ENCODE data around the gene GNAO1. TPM values are rescaled to one million over a fixed set of nuclear protein-coding genes. Genes with fewer than 3 reads are reported as not detected.
"Not testable (repeated sequence)": the region's sequence is repeated elsewhere in the genome, so short reads cannot be mapped to it uniquely, and the experiment has no call there.

Gene GNAO1
- total RNA-seq, 1 experiment from 2014 or later: 5.8 TPM

DNA sequence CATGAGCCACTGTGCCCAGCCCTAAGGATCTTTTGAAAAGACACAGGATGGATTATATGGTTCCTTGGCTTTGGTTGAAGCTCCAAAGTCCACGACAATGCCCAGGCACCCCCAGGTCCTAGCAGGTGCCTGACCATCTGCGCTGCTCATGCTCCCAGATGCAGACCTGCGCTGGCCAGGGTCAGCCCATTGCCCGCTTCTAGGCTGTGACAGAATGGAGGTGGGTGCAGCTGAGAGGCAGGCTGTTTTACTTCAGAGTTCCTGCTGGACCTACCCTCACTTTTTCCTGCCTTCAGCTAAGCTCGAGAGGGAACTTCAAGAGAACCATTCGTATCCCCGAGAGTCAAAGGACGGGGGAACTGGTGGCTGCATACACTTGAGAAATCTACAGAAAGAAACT lies 173.6 kb downstream of the GNAO1 start:
- DNase-seq (ENCODE audit: low read depth): no peak

DNA sequence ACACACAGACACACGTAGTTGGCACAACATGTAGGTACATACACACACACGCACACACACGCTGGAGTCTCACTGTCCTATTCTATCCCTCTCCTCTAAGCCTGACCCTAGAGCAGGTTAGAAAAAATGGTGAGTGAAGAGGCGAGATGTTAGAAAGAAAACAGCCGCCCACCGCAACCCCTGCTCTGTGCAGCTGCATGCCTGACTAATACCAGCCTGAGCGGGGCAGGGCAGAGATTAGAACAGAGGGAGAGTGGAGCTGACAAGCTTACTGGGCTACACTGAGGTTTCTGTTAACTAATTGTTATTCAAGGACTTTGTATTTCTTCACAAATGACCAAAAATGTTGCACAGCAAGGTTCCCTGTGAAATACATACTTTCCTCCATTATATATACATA lies 174.3 kb downstream of the GNAO1 start:
- no peak for DNase-seq (ENCODE audit: low read depth)

- no peak for DNase-seq (ENCODE audit: low read depth)
Measured at GRCh38 chr16:56366945-56367344, 175.7 kb downstream of the GNAO1 start.

GRCh38 chr16:56367764-56368163 lies 176.5 kb downstream of the GNAO1 start:
- no peak for DNase-seq (ENCODE audit: low read depth)

DNA sequence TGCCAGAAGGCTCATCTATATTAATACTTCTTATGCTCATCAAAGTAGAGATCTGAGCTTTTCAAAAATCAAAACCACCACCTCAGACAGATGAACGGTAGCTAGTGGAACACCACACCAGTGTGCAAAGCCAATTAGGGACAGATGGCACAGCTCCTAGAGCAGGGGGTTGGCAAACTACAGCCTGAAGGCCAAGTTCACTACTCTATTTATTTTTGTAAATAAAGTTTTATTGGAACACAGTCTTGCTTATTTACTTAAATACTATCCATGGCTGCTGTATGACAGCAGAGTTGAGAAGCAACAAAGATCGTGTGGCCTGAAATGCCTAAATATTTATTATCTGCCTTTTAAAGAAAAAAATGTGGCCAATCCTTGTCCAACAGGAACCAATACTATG lies 177.3 kb downstream of the GNAO1 start:
- no peak for DNase-seq (ENCODE audit: low read depth)

DNA sequence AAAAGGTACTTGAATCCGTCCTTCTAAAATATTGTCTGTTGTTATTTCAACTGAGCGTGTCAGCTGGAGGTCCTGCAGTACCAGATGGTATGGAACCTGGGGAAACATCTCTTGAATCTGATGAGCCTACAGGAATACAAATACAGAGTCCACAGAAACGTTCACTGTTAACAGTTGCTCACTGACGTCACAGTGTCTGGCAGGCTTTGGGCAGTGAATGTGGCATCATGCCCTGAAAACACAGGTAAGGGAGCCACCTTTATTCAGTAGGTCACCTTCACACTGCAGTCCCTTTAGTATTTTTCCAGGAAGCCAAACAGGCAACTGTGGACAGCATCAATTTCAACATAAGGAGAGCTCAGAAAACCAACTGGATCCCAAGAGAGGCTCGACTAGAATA lies 177.9 kb downstream of the GNAO1 start:
- no peak for DNase-seq (ENCODE audit: low read depth)

DNA sequence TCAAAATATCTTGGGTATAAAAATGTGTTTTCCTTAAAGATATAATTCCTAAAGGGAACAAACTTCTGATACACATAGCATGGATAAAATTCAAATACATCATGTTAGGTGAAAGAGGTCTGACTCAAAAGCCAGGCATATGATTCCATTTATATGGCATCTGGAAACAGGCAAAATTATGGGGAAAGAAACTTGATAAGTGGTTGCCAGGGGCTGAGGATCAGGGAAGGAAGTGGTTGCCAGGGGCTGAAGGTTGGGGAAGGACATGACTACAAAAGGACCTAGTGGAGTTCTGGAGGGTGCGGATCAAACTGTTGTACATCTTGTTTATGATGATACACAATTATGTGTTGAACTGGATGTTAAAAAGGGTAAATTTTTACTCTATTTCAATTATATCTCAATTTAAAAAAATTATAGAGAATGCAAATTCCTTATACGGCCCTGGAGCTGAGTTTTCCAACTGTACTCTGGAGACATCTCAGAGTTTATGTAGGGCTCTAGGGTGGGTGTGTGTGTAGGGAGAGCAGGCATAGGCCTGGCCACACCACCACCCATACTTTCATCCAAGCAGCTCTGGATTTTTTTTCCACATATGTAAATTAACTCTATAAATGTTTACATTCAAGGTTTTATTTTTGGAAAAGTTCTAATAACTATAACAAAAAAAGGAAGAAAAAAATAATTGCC lies 179.0 kb downstream of the GNAO1 start:
- DNase-seq (ENCODE audit: low read depth): no peak

- no peak for DNase-seq (ENCODE audit: low read depth)
Measured at GRCh38 chr16:56370875-56371659, 179.8 kb downstream of the GNAO1 start.

DNA sequence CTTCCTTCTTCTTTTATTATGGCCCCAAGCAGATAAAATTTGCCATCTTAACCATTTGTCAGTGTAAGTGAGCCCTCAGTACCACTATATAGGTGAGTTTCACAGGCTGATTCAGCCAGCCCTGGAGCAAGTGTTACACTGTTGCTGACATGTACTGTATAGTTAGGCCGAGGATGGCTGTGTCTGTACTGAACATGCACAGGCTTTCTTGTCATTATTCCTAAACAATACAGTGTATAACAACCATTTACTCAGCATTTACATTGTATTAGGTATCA lies 180.3 kb downstream of the GNAO1 start:
- DNase-seq (ENCODE audit: low read depth): no peak

GRCh38 chr16:56372013-56372634 lies 180.8 kb downstream of the GNAO1 start:
- DNase-seq (ENCODE audit: low read depth): no peak

GRCh38 chr16:56373003-56373402 lies 181.7 kb downstream of the GNAO1 start:
- DNase-seq (ENCODE audit: low read depth): no peak

- DNase-seq (ENCODE audit: low read depth): not testable (repeated sequence)
Measured at GRCh38 chr16:56375792-56376191, 184.5 kb downstream of the GNAO1 start.

GRCh38 chr16:56379044-56379443 lies 187.8 kb downstream of the GNAO1 start:
- DNase-seq (ENCODE audit: low read depth): not testable (repeated sequence)

- DNase-seq (ENCODE audit: low read depth): not testable (repeated sequence)
Measured at GRCh38 chr16:56380778-56381485, 189.6 kb downstream of the GNAO1 start.

- no peak for DNase-seq (ENCODE audit: low read depth)
Measured at GRCh38 chr16:56382459-56382858, 191.2 kb downstream of the GNAO1 start.

DNA sequence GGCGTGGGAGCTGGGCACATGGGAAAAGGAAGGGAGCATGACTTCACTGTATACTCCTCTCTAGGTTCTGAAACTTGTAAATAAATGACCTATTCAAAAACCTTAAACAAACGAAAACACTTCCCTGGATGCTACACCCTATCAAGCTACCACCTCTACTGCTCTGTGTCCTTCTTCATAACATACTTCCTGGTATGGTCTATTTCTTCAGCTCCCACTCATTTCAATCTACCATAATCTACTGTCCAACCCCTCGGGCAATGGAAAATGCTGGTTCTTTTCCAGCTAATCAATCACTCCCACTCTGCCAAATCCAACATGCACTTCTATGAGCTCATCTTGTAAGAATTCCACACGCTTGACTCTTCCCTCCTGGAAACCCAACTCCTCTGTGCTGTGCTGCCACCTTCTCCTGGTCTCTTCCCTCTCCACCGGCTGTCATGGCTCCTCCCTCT lies 191.6 kb downstream of the GNAO1 start:
- peak; percentile 37 for DNase-seq (ENCODE audit: low read depth)

DNA sequence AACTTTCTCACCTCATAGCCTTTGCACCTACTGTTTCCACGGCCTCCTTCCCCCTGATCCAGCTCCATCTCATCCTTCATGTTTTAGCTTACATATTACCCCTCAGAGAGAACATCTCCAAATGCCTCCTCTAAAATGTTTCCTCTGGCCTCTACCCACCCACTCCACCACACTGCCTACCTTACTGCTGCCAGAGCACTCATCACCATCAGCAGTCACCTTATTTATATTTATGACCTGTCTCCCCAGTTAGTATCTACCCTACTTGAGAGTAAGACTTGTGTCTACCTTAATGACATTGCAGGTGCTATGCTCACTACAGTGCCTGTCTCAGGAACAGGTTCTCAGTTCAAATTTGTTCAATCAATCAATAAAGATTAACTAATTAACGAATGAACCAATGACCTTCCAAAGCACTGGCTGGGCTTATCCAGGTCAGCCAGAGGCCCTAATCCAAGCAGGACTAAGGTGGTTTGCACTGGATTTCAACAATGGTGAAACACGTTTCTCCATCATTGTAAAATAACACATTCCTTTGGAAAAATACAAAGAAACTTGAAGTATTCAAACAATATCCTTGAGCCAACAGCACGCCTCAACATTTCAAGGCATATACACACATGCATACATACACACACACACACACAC lies 192.9 kb downstream of the GNAO1 start:
- DNase-seq (ENCODE audit: low read depth): no peak

DNA sequence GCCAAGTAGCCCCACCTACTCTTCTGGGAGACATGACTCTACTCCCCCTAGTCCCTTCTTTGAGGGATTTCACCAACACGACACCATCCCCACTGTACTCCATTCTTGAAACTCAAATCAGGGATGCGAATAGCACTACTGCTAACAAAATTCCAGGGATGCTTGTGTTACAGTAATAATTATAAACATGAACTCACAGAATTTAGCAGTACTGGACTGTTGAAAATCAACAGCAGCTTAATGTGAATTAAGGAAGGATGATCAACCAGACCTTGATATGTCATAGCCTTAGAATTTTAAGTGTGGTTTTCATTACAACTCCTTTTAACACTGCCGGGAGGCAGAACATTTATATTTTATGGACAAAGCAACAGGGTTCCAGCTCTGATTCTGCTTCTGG lies 196.1 kb downstream of the GNAO1 start:
- no peak for DNase-seq (ENCODE audit: low read depth)

GRCh38 chr16:56388209-56388608 lies 196.9 kb downstream of the GNAO1 start:
- DNase-seq (ENCODE audit: low read depth): no peak

DNA sequence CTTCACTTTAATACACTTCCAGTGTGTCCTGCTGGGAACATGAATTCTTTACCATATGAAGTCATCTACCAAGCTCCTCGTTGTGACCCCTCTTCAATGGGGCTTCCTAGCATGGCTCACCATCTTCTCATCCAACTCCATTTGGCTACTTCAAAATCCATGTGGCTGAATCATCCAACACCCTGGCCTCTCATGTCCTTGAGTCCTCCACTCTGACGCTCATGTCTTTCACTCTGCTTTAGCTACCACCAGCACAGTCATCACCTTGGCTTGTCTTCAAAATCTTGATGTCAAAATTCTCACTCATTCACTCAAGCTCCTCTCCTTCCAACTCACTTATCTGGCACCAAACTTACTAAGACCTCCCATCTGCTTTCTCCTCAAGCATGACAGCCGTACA lies 198.3 kb downstream of the GNAO1 start:
- DNase-seq (ENCODE audit: low read depth): peak; percentile 42

DNA sequence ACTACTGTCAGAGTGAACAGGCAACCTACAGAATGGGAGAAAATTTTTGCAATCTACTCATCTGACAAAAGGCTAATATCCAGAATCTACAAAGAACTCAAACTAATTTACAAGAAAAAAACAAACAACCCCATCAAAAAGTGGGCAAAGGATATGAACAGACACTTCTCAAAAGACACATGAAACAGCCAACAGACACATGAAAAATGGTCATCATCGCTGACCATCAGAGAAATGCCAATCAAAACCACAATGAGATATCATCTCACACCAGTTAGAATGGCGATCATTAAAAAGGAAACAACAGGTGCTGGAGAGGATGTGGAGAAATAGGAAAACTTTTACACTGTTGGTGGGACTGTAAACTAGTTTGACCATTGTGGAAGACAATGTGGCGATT lies 205.4 kb downstream of the GNAO1 start:
- not testable (repeated sequence) for DNase-seq (ENCODE audit: low read depth)

DNA sequence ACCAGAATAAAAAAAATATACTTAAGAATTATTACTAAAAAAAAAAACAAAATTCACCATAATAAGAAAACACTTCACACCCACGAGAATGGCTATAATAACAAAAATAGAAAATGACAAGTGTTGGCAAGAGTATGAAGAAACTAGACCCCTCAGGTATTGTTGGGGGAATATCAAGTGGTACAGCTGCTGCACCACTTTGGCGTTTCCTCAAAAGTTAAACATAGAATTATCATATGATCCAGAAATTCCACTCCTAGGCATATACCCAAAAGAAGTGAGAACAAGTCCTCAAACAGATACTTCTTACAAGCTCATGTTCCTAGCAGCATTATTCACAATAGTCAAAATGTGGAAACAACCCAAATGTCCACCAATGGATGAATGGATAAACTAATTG lies 207.8 kb downstream of the GNAO1 start:
- no peak for DNase-seq (ENCODE audit: low read depth)
